ENCODE results near the gene ZNF628. TPM values are rescaled to one million over a fixed set of nuclear protein-coding genes. Genes with fewer than 3 reads are reported as not detected.

ZNF628 gene
- total and polyA plus RNA-seq, 2 donors = 1.1 to 4.8 TPM

DNA sequence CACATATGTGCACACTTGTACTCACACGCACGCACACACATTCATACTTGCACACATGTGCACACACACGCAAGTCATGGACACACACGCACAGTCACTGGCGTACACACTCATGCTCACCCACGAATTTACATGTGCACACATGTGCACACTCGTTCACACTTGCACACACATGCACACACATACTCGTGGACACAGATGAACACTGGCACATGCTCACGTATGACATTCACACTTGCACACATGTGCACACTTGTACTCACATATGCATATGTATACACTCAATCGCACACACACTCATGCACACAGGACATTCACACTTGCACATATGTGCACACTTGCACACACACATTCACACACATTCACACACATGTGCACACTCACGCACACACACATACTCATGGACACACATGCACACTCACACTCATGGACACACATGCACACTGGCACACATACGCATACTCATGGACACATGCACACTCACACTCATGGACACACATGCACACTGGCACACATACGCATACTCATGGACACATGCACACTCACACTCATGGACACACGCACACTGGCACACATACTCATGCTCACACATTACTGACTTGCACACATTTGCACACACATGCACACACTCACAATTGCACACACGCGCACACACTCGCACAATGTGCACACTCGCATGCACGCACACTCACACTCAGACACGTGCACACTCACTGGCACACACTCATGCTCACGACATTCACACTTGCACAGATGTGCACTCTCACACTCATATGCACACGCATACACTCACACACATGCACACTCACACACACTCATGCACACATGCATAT is 51.0 kb downstream of the ZNF628 start:
- H3K36me3 ChIP-seq (ENCODE audit: control insufficient read depth in 2 of 2, insufficient read depth in 2 of 2, low read length in 1 of 2) = no peaks in the 10 kb centered on the region
- no peak overlapping the region for H3K27ac ChIP-seq (ENCODE audit: low read depth in 1 of 2, low read length in 1 of 2)
- H3K27me3 ChIP-seq (ENCODE audit: control insufficient read depth in 2 of 2, insufficient read depth in 1 of 2, low read length in 1 of 2) = peaks cover 0 to 9% of the 10 kb centered on the region in 2 donors
- H3K4me1 ChIP-seq (ENCODE audit: control insufficient read depth in 2 of 2, insufficient read depth in 2 of 2, low read length in 2 of 2) = no peaks in the 10 kb centered on the region
- 91% methylated on average over 22 of the region's 22 CpGs for WGBS
- peaks cover 0 to 1% of the 10 kb centered on the region in 2 donors for H3K9me3 ChIP-seq (ENCODE audit: control insufficient read depth in 2 of 2, insufficient read depth in 1 of 2, low read length in 1 of 2)
- H3K4me3 ChIP-seq (ENCODE audit: low read length in 2 of 2) = no peak overlapping the region
- no peak for DNase-seq (ENCODE audit: low read depth in 6 of 9, low spot score in 9 of 9)

GRCh38 chr19:55528030-55528803 is 51.8 kb downstream of the ZNF628 start:
- H3K4me1 ChIP-seq (ENCODE audit: control insufficient read depth in 2 of 2, insufficient read depth in 2 of 2, low read length in 2 of 2) = no peaks in the 10 kb centered on the region
- no peak for DNase-seq (ENCODE audit: low read depth in 6 of 9, low spot score in 9 of 9)
- H3K27me3 ChIP-seq (ENCODE audit: control insufficient read depth in 2 of 2, insufficient read depth in 1 of 2, low read length in 1 of 2) = peaks cover 0 to 9% of the 10 kb centered on the region in 2 donors
- WGBS = 81% methylated on average over 15 of the region's 15 CpGs
- H3K36me3 ChIP-seq (ENCODE audit: control insufficient read depth in 2 of 2, insufficient read depth in 2 of 2, low read length in 1 of 2) = no peaks in the 10 kb centered on the region
- no peak overlapping the region for H3K4me3 ChIP-seq (ENCODE audit: low read length in 2 of 2)
- H3K9me3 ChIP-seq (ENCODE audit: control insufficient read depth in 2 of 2, insufficient read depth in 1 of 2, low read length in 1 of 2) = peaks cover 0 to 1% of the 10 kb centered on the region in 2 donors
- no peak overlapping the region for H3K27ac ChIP-seq (ENCODE audit: low read depth in 1 of 2, low read length in 1 of 2)

GRCh38 chr19:55529636-55530234 is 53.3 kb downstream of the ZNF628 start:
- no peak for DNase-seq (ENCODE audit: low read depth in 6 of 9, low spot score in 9 of 9)
- no peak overlapping the region for H3K27ac ChIP-seq (ENCODE audit: low read depth in 1 of 2, low read length in 1 of 2)
- peaks cover 0 to 9% of the 10 kb centered on the region in 2 donors for H3K27me3 ChIP-seq (ENCODE audit: control insufficient read depth in 2 of 2, insufficient read depth in 1 of 2, low read length in 1 of 2)
- H3K4me3 ChIP-seq (ENCODE audit: low read length in 2 of 2) = no peak overlapping the region
- 93% methylated on average over 56 of the region's 56 CpGs for WGBS
- peaks cover 0 to 1% of the 10 kb centered on the region in 2 donors for H3K9me3 ChIP-seq (ENCODE audit: control insufficient read depth in 2 of 2, insufficient read depth in 1 of 2, low read length in 1 of 2)
- H3K36me3 ChIP-seq (ENCODE audit: control insufficient read depth in 2 of 2, insufficient read depth in 2 of 2, low read length in 1 of 2) = no peaks in the 10 kb centered on the region
- no peaks in the 10 kb centered on the region for H3K4me1 ChIP-seq (ENCODE audit: control insufficient read depth in 2 of 2, insufficient read depth in 2 of 2, low read length in 2 of 2)

GRCh38 chr19:55530996-55531395 is 54.6 kb downstream of the ZNF628 start:
- no peaks in the 10 kb centered on the region for H3K4me1 ChIP-seq (ENCODE audit: control insufficient read depth in 2 of 2, insufficient read depth in 2 of 2, low read length in 2 of 2)
- no peak overlapping the region for H3K27ac ChIP-seq (ENCODE audit: low read depth in 1 of 2, low read length in 1 of 2)
- no peak overlapping the region for H3K4me3 ChIP-seq (ENCODE audit: low read length in 2 of 2)
- H3K36me3 ChIP-seq (ENCODE audit: control insufficient read depth in 2 of 2, insufficient read depth in 2 of 2, low read length in 1 of 2) = no peaks in the 10 kb centered on the region
- 96% methylated on average over 26 of the region's 26 CpGs for WGBS
- H3K27me3 ChIP-seq (ENCODE audit: control insufficient read depth in 2 of 2, insufficient read depth in 1 of 2, low read length in 1 of 2) = peaks cover 0 to 9% of the 10 kb centered on the region in 2 donors
- H3K9me3 ChIP-seq (ENCODE audit: control insufficient read depth in 2 of 2, insufficient read depth in 1 of 2, low read length in 1 of 2) = peaks cover 0 to 1% of the 10 kb centered on the region in 2 donors
- no peak for DNase-seq (ENCODE audit: low read depth in 6 of 9, low spot score in 9 of 9)

Other genes starting within 250 kb of the ZNF628 start
- 1.7 TPM for gene TMEM86B, start 247.9 kb upstream of the ZNF628 start, total RNA-seq
- gene TMEM86B, start 247.9 kb upstream of the ZNF628 start, polyA plus RNA-seq = 39.7 TPM
- gene PPP6R1, start 217.6 kb upstream of the ZNF628 start, total RNA-seq = 36.0 TPM
- gene PPP6R1, start 217.6 kb upstream of the ZNF628 start, polyA plus RNA-seq = 48.5 TPM
- gene HSPBP1, start 196.5 kb upstream of the ZNF628 start, total RNA-seq = 16.4 TPM
- gene HSPBP1, start 196.5 kb upstream of the ZNF628 start, polyA plus RNA-seq = 21.8 TPM
- 3.1 TPM for gene BRSK1, start 192.6 kb upstream of the ZNF628 start, total RNA-seq
- 2.9 TPM for gene BRSK1, start 192.6 kb upstream of the ZNF628 start, polyA plus RNA-seq
- gene TMEM150B, start 151.3 kb upstream of the ZNF628 start, total RNA-seq = 0.76 TPM
- gene TMEM150B, start 151.3 kb upstream of the ZNF628 start, polyA plus RNA-seq = 2.0 TPM
- gene KMT5C, start 136.7 kb upstream of the ZNF628 start, total RNA-seq = 7.7 TPM
- gene KMT5C, start 136.7 kb upstream of the ZNF628 start, polyA plus RNA-seq = 23.5 TPM
- gene COX6B2, start 121.9 kb upstream of the ZNF628 start, total RNA-seq = 2.6 TPM
- gene COX6B2, start 121.9 kb upstream of the ZNF628 start, polyA plus RNA-seq = 40.4 TPM
- not detected for gene GARIN5B, start 113.4 kb upstream of the ZNF628 start, total RNA-seq
- 0.05 TPM for gene GARIN5B, start 113.4 kb upstream of the ZNF628 start, polyA plus RNA-seq
- 0.38 TPM for gene IL11, start 106.2 kb upstream of the ZNF628 start, total RNA-seq
- 1.5 TPM for gene IL11, start 106.2 kb upstream of the ZNF628 start, polyA plus RNA-seq
- gene TMEM190, start 99.8 kb upstream of the ZNF628 start, total RNA-seq = 0.14 TPM
- gene TMEM190, start 99.8 kb upstream of the ZNF628 start, polyA plus RNA-seq = 3.4 TPM
- 2.5 TPM for gene TMEM238, start 92.3 kb upstream of the ZNF628 start, total RNA-seq
- 0.23 TPM for gene TMEM238, start 92.3 kb upstream of the ZNF628 start, polyA plus RNA-seq
- 667 TPM for gene RPL28, start 90.7 kb upstream of the ZNF628 start, total RNA-seq
- gene RPL28, start 90.7 kb upstream of the ZNF628 start, polyA plus RNA-seq = 2,578 TPM
- gene UBE2S, start 68.8 kb upstream of the ZNF628 start, total RNA-seq = 120 TPM
- 14.6 TPM for gene UBE2S, start 68.8 kb upstream of the ZNF628 start, polyA plus RNA-seq
- gene SHISA7, start 33.3 kb upstream of the ZNF628 start, total RNA-seq = 0.05 TPM
- 0.11 TPM for gene SHISA7, start 33.3 kb upstream of the ZNF628 start, polyA plus RNA-seq
- 26.4 TPM for gene ISOC2, start 15.0 kb upstream of the ZNF628 start, total RNA-seq
- gene ISOC2, start 15.0 kb upstream of the ZNF628 start, polyA plus RNA-seq = 24.8 TPM
- gene C19orf85, start 11.9 kb upstream of the ZNF628 start, total RNA-seq = not detected
- not detected for gene C19orf85, start 11.9 kb upstream of the ZNF628 start, polyA plus RNA-seq
- gene NAT14, start 8.6 kb downstream of the ZNF628 start, total RNA-seq = 116 TPM
- 58.2 TPM for gene NAT14, start 8.6 kb downstream of the ZNF628 start, polyA plus RNA-seq
- gene SSC5D, start 11.8 kb downstream of the ZNF628 start, total RNA-seq = 0.80 TPM
- 1.8 TPM for gene SSC5D, start 11.8 kb downstream of the ZNF628 start, polyA plus RNA-seq
- not detected for gene SBK2, start 60.5 kb downstream of the ZNF628 start, total RNA-seq
- not detected for gene SBK2, start 60.5 kb downstream of the ZNF628 start, polyA plus RNA-seq
- not detected for gene SBK3, start 68.9 kb downstream of the ZNF628 start, total RNA-seq
- 0.11 TPM for gene SBK3, start 68.9 kb downstream of the ZNF628 start, polyA plus RNA-seq
- 2.3 TPM for gene ZNF579, start 104.2 kb downstream of the ZNF628 start, total RNA-seq
- 5.5 TPM for gene ZNF579, start 104.2 kb downstream of the ZNF628 start, polyA plus RNA-seq
- gene FIZ1, start 122.9 kb downstream of the ZNF628 start, total RNA-seq = 4.6 TPM
- 11.9 TPM for gene FIZ1, start 122.9 kb downstream of the ZNF628 start, polyA plus RNA-seq
- 13.3 TPM for gene ZNF524, start 123.7 kb downstream of the ZNF628 start, total RNA-seq
- 25.0 TPM for gene ZNF524, start 123.7 kb downstream of the ZNF628 start, polyA plus RNA-seq
- 0.85 TPM for gene ZNF865, start 129.0 kb downstream of the ZNF628 start, total RNA-seq
- gene ZNF865, start 129.0 kb downstream of the ZNF628 start, polyA plus RNA-seq = 7.2 TPM
- gene ZNF784, start 147.9 kb downstream of the ZNF628 start, total RNA-seq = 2.7 TPM
- gene ZNF784, start 147.9 kb downstream of the ZNF628 start, polyA plus RNA-seq = 5.4 TPM
- 6.4 TPM for gene ZNF580, start 164.4 kb downstream of the ZNF628 start, total RNA-seq
- gene ZNF580, start 164.4 kb downstream of the ZNF628 start, polyA plus RNA-seq = 32.9 TPM
- 19.0 TPM for gene ZNF581, start 167.0 kb downstream of the ZNF628 start, total RNA-seq
- gene ZNF581, start 167.0 kb downstream of the ZNF628 start, polyA plus RNA-seq = 22.9 TPM
- 6.2 TPM for gene CCDC106, start 171.6 kb downstream of the ZNF628 start, total RNA-seq
- gene CCDC106, start 171.6 kb downstream of the ZNF628 start, polyA plus RNA-seq = 17.2 TPM
- gene U2AF2, start 178.4 kb downstream of the ZNF628 start, total RNA-seq = 137 TPM
- 123 TPM for gene U2AF2, start 178.4 kb downstream of the ZNF628 start, polyA plus RNA-seq
- 9.9 TPM for gene EPN1, start 198.6 kb downstream of the ZNF628 start, total RNA-seq
- 34.6 TPM for gene EPN1, start 198.6 kb downstream of the ZNF628 start, polyA plus RNA-seq

All from thymus (tissue), 11 donors.